ENCODE results near the gene SNU13.
"Not testable (repeated sequence)": the region's sequence is repeated elsewhere in the genome, so short reads cannot be mapped to it uniquely, and the experiment has no call there.

SNU13 gene

GRCh38 chr22:41638748-41639147, 49.9 kb downstream of the SNU13 start:
- DNase-seq (ENCODE audit: low read depth), result no peak

- no peak for DNase-seq (ENCODE audit: low read depth)
Measured at GRCh38 chr22:41638124-41638523, 50.5 kb downstream of the SNU13 start.

GRCh38 chr22:41637623-41638022, 51.0 kb downstream of the SNU13 start:
- not testable (repeated sequence) for DNase-seq (ENCODE audit: low read depth)

- no peak for DNase-seq (ENCODE audit: low read depth)
Measured at GRCh38 chr22:41636467-41636866, 52.2 kb downstream of the SNU13 start.

GRCh38 chr22:41634610-41635009, 54.1 kb downstream of the SNU13 start:
- not testable (repeated sequence) for DNase-seq (ENCODE audit: low read depth)

- not testable (repeated sequence) for DNase-seq (ENCODE audit: low read depth)
Measured at GRCh38 chr22:41631615-41632014, 57.1 kb downstream of the SNU13 start.

GRCh38 chr22:41631115-41631514, 57.6 kb downstream of the SNU13 start:
- DNase-seq (ENCODE audit: low read depth), result not testable (repeated sequence)

- no peak for DNase-seq (ENCODE audit: low read depth)
Measured at GRCh38 chr22:41625577-41625976, 63.1 kb downstream of the SNU13 start.
